GM18511 (cell line): ENCODE results near the gene EIF5A2.

ENCODE experiments used
- ATAC-seq: cut with Tn5 transposase; IDR thresholded peaks from one replicate; pipeline ENCODE4 v1.9.1; 2021; ENCODE audit warnings: mild to moderate bottlenecking, moderate library complexity; ENCODE audit not compliant: unreplicated experiment

Gene EIF5A2

GRCh38 chr3:170862618-170863374 is 45.6 kb downstream of the EIF5A2 start:
- no peak for ATAC-seq

- ATAC-seq = no peak
Measured at GRCh38 chr3:170858599-170858998, 49.8 kb downstream of the EIF5A2 start.

DNA sequence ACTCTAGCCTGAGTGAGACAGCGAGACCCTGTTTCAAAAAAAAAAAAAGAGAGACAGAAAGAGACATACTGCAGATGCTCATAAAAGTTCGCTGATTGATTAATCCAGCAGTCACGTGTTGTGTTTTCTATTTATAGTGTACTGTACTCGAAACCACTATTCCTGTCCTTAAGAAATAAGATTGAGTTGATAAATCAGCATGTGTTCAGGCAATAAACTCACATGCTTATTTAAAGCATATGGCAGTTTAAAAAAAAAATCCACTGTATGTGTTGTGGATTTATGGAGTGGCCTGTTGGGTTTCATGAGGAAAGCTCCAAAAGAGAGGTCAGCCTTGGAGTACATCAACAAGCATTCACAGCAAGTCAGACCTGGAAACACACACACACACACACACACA is 56.1 kb downstream of the EIF5A2 start:
- ATAC-seq = no peak

- no peak for ATAC-seq
Measured at GRCh38 chr3:170848292-170848917, 60.0 kb downstream of the EIF5A2 start.

GRCh38 chr3:170844377-170844776 is 64.1 kb downstream of the EIF5A2 start:
- ATAC-seq = no peak

GRCh38 chr3:170840291-170840859 is 68.1 kb downstream of the EIF5A2 start:
- no peak for ATAC-seq

GRCh38 chr3:170839518-170840100 is 68.8 kb downstream of the EIF5A2 start:
- ATAC-seq = no peak
